Fibroblast of villous mesenchyme (primary cell): ENCODE results near the gene SH3GL3. TPM values are rescaled to one million over a fixed set of nuclear protein-coding genes. Genes with fewer than 3 reads are reported as not detected.

Source experiments
- DNase-seq: peaks from one replicate; pipeline ENCODE4 v3.0.0-alpha.2; 2010; ENCODE audit warnings: low read depth
- H3K4me3 ChIP-seq: 2 replicates; pipeline ENCODE4 v1.5.1; 2011; ENCODE audit warnings: low read depth, mild to moderate bottlenecking, low read length
- total RNA-seq: library from RNA; depleted of rRNA; stranded (reverse); fragments of >200 nt; gene quantifications from 2 replicates; pipeline ENCODE4 v1.2.3, GENCODE V29; 2012
- TF ChIP-seq, protein P1 (sequence below): IDR thresholded peaks from 2 replicates; pipeline ENCODE4 v1.5.1; 2012; ENCODE audit warnings: low read depth, mild to moderate bottlenecking, low read length; ENCODE audit not compliant: insufficient read depth

The SH3GL3 gene
- total RNA-seq, 1 donor: under 0.01 TPM

DNA sequence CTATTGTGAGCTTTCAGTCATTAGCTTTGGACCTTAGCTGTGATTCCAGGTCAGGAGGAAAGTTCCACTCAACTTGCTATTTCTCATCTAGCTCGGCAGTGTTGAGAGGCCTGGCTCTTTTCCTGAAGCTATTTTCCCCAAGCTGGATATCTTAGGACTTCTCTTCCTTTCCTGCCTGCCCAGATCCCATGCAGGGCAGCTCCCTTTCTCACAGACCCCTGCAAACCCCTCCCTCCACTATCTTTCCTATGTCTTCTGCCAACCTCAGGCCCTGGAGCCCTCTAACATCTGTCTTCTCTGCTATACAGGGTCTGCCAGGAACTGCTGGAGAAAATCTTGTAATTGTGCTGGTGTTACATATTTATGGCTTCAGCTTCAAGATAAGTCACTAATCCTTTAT, 49.6 kb downstream of the SH3GL3 start:
- TF ChIP-seq, protein P1, sequence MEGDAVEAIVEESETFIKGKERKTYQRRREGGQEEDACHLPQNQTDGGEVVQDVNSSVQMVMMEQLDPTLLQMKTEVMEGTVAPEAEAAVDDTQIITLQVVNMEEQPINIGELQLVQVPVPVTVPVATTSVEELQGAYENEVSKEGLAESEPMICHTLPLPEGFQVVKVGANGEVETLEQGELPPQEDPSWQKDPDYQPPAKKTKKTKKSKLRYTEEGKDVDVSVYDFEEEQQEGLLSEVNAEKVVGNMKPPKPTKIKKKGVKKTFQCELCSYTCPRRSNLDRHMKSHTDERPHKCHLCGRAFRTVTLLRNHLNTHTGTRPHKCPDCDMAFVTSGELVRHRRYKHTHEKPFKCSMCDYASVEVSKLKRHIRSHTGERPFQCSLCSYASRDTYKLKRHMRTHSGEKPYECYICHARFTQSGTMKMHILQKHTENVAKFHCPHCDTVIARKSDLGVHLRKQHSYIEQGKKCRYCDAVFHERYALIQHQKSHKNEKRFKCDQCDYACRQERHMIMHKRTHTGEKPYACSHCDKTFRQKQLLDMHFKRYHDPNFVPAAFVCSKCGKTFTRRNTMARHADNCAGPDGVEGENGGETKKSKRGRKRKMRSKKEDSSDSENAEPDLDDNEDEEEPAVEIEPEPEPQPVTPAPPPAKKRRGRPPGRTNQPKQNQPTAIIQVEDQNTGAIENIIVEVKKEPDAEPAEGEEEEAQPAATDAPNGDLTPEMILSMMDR: no peak
- no peak for DNase-seq
- no peak overlapping the region for H3K4me3 ChIP-seq

DNA sequence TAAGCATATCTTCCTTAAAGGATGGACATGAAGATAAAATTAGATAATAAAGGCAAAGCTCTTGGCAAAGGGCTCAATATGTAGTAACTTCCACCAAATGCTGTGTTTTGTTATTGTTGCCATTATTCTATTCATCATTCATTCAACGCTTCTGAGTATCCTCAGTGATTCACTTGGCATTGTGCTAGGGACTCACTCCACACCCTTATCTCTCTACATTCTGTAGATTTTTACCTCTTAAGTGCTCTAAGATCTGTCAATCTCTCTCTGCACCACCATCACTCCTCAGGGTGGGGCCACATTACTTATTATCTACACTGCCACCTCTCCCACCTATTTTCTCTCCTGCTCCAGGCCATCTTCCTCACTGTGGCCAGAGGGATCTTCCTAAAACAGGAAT, 51.2 kb downstream of the SH3GL3 start:
- no peak overlapping the region for H3K4me3 ChIP-seq
- TF ChIP-seq, protein P1: no peak
- no peak for DNase-seq

DNA sequence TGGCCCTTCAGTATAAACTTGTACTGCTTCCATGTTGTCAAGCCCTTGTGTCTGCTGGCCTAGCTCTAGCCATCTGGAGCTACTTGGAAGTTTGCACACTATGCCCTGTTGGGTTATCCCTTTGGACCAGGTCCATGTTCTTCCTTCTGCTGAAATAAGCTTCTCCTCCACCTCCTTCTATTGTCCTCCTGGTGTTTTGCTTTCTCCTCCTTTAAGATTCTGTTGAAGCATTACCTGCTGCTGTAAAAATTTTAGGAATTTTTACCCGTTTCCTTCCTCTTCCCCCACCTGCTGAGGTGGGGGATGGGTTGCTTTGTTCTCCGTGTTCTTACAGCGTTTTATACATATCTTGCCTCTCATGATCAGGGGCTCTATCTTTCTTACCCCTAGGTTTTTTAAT, 51.7 kb downstream of the SH3GL3 start:
- TF ChIP-seq, protein P1: no peak
- no peak overlapping the region for H3K4me3 ChIP-seq
- no peak for DNase-seq

DNA sequence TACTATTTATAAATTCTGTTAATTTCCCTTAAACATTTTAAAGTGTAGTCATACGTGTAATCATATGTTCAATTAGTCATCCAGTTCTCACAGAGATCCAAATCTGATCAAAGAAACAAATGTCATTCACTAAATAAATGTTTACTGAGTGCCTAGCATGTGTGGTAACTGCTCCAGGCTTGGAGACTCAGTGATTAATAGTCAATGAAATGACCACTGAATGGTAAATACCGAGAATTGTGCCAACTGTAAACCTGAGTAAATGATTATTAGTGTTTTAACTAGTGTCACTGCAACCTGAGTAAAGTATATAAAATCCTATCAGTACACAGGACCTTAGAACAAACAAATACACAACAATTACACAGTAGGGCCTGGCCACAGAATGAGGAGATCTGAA, 52.3 kb downstream of the SH3GL3 start:
- TF ChIP-seq, protein P1: no peak
- no peak overlapping the region for H3K4me3 ChIP-seq
- no peak for DNase-seq

DNA sequence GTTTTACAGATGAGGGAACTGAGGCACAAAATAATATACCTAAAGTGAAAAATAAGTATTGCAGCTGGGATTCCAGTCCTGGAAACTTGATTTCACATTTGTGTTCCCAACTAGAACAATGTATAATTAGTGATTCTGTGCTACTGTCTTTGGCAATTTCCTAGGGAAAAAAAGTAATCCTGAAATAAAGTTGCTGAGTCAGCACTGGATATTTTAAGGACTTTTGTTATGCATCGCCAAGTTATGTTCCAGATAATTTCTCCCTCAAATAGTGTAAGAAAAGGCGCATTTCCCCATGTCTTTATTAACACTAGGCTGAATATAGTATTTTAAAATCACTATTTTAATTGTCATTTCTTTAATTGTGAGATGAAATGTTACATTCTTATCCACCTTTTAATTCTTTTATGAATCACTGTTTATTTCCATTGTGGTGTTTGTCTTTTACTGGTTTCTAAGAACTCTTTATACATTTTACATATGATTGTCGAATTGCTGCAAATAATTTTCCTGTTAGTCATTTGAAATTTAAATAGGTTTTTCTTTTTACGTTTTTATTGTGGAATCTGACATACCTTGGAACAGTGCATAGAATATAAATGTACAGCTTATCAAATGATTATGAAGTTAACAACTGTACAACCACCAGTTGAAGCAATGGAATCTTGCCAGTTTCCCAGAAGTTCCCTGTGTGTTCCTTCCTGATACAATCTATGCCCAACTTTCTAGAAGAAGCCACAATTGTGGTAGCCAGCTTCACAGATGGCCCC, 56.6 kb downstream of the SH3GL3 start:
- no peak for DNase-seq
- TF ChIP-seq, protein P1: no peak
- H3K4me3 ChIP-seq: no peak overlapping the region

DNA sequence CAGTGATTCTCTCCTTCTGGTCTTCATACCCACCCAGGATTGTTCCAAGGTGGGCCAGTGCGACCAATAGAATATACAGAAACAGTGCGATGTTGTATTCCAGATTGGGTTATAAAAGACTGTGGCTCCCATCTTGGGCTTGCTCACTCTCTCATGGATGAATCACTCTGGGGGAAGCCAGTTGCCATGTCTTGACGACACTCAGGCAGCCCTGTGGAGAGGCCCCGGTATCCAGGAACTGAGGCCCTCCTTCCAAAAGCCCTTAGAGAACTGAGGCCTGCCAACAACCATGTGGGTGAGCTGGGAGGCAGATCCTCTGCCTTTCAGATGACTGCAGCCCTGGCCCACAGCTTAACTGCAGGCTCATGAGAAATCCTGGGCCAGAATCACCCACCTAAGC, 57.2 kb downstream of the SH3GL3 start:
- no peak for DNase-seq
- no peak overlapping the region for H3K4me3 ChIP-seq
- TF ChIP-seq, protein P1: no peak

DNA sequence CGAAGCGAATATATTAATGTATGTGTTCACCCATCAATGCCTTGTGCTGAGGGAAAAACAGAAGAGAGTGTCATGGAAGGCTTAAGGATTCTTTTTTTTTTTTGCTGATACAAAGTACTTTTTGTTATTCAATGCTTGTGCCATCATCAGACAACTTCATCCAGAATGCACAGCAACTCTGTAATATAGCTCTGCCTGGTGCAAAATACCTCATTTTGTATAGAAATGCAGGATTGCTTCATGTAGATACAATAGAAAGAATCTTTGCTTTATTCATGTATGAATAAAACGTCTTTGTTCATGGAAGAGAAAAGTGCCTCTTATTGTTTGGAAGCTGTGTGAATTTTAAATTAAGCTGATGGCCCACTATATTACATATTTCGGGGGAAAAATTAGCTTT, 62.9 kb downstream of the SH3GL3 start:
- no peak overlapping the region for H3K4me3 ChIP-seq
- no peak for DNase-seq
- TF ChIP-seq, protein P1: no peak
